Amniotic stem cell (primary cell): Measurements from ENCODE around the gene SMURF1.

ENCODE experiments used
- DNase-seq: peaks from one replicate; lab custom pipeline; 2025; lab: John Stamatoyannopoulos, UW

The SMURF1 gene

GRCh38 chr7:98988641-98989040 is 155.3 kb downstream of the SMURF1 start:
- no peak for DNase-seq

GRCh38 chr7:98985945-98986344 is 158.0 kb downstream of the SMURF1 start:
- no peak for DNase-seq

- DNase-seq = no peak
Measured at GRCh38 chr7:98985406-98985805, 158.5 kb downstream of the SMURF1 start.

GRCh38 chr7:98984126-98984525 is 159.8 kb downstream of the SMURF1 start:
- DNase-seq = no peak

- DNase-seq = no peak
Measured at GRCh38 chr7:98982686-98983085, 161.2 kb downstream of the SMURF1 start.

- no peak for DNase-seq
Measured at GRCh38 chr7:98981701-98982100, 162.2 kb downstream of the SMURF1 start.

- no peak for DNase-seq
Measured at GRCh38 chr7:98978672-98979071, 165.2 kb downstream of the SMURF1 start.
